SK-N-SH treated with all-trans-retinoic acid at 6 μM for 48 hours (cell line): ENCODE measurements around the gene ORAI2.

Experiments used
- ATAC-seq: fragments of 200-7000 bp; cut with Tn5 transposase; 3 replicates; pipeline ENCODE4 v1.9.1; 2020; ENCODE audit warnings: mild to moderate bottlenecking, moderate library complexity
- ARNTL ChIP-seq: fragments of 450-650 bp; formaldehyde crosslinking; IDR thresholded peaks from 2 replicates; pipeline ENCODE4 v1.5.0; 2020; ENCODE audit warnings: low read depth, mild to moderate bottlenecking, moderate library complexity, borderline replicate concordance
- CSDC2 ChIP-seq: fragments of 250-450 bp; sonication (Bioruptor Pico); IDR thresholded peaks from 2 replicates; pipeline ENCODE4 v1.5.0; 2020; ENCODE audit warnings: mild to moderate bottlenecking, moderate library complexity
- ESRRG ChIP-seq: fragments of 250-450 bp; sonication (Bioruptor Pico); IDR thresholded peaks from 2 replicates; pipeline ENCODE4 v1.6.1; 2021; ENCODE audit warnings: mild to moderate bottlenecking
- GLIS3 ChIP-seq: fragments of 250-450 bp; sonication (Bioruptor Pico); IDR thresholded peaks from 2 replicates; pipeline ENCODE4 v1.5.0; 2020; ENCODE audit warnings: mild to moderate bottlenecking, moderate library complexity
- ISL1 ChIP-seq: fragments of 250-450 bp; sonication (Bioruptor Pico); IDR thresholded peaks from 2 replicates; pipeline ENCODE4 v2.1.2; 2022; ENCODE audit warnings: mild to moderate bottlenecking, moderate library complexity
- OSR1 ChIP-seq: fragments of 250-450 bp; sonication (Bioruptor Pico); IDR thresholded peaks from 2 replicates; pipeline ENCODE4 v1.8.0; 2022; ENCODE audit warnings: moderate library complexity, mild to moderate bottlenecking, inconsistent platforms
- PPARA ChIP-seq: fragments of 250-450 bp; sonication (Bioruptor Pico); IDR thresholded peaks from 2 replicates; pipeline ENCODE4 v1.5.0; 2020; ENCODE audit warnings: mild to moderate bottlenecking, borderline replicate concordance
- RARB ChIP-seq: fragments of 250-450 bp; sonication (Bioruptor Pico); IDR thresholded peaks from 2 replicates; pipeline ENCODE4 v1.8.0; 2021; ENCODE audit warnings: mild to moderate bottlenecking, moderate library complexity
- TCF4 ChIP-seq: fragments of 250-450 bp; sonication (Bioruptor Pico); IDR thresholded peaks from 2 replicates; pipeline ENCODE4 v1.8.0; 2021; ENCODE audit warnings: mild to moderate bottlenecking, moderate library complexity, borderline replicate concordance
- TOX ChIP-seq: fragments of 250-450 bp; sonication (Bioruptor Pico); IDR thresholded peaks from 2 replicates; pipeline ENCODE4 v1.8.0; 2021; ENCODE audit warnings: mild to moderate bottlenecking, moderate library complexity, borderline replicate concordance
- ZC3H10 ChIP-seq: fragments of 250-450 bp; sonication (Bioruptor Pico); IDR thresholded peaks from 2 replicates; pipeline ENCODE4 v1.5.1; 2021; ENCODE audit warnings: mild to moderate bottlenecking, moderate library complexity
- ZFP3 ChIP-seq: fragments of 250-450 bp; sonication (Bioruptor Pico); IDR thresholded peaks from 2 replicates; pipeline ENCODE4 v1.5.0; 2020; ENCODE audit warnings: mild to moderate bottlenecking, moderate library complexity
- ZFP30 ChIP-seq: fragments of 450-650 bp; formaldehyde crosslinking; IDR thresholded peaks from 2 replicates; pipeline ENCODE4 v1.5.0; 2022; ENCODE audit warnings: mild to moderate bottlenecking, moderate library complexity
- ZNF565 ChIP-seq: fragments of 450-650 bp; formaldehyde crosslinking; conservative IDR thresholded peaks from 2 replicates; pipeline ENCODE4 v1.5.0; 2020; ENCODE audit warnings: low read depth, mild to moderate bottlenecking, moderate library complexity
- ZNF70 ChIP-seq: fragments of 450-650 bp; formaldehyde crosslinking; IDR thresholded peaks from 2 replicates; pipeline ENCODE4 v1.5.0; 2020; ENCODE audit warnings: mild to moderate bottlenecking, moderate library complexity
- ZNF8 ChIP-seq: fragments of 450-650 bp; formaldehyde crosslinking; IDR thresholded peaks from 2 replicates; pipeline ENCODE4 v1.5.0; 2020; ENCODE audit warnings: mild to moderate bottlenecking, moderate library complexity
- TF ChIP-seq, protein P1 (sequence below): fragments of 250-450 bp; sonication (Bioruptor Pico); IDR thresholded peaks from 2 replicates; pipeline ENCODE4 v1.8.0; 2021; ENCODE audit warnings: low read depth, mild to moderate bottlenecking, moderate library complexity, borderline replicate concordance
- TF ChIP-seq, protein P2 (sequence below): fragments of 250-450 bp; sonication (Bioruptor Pico); IDR thresholded peaks from 2 replicates; pipeline ENCODE4 v1.8.0; 2020; ENCODE audit warnings: mild to moderate bottlenecking, moderate library complexity, borderline replicate concordance
- TF ChIP-seq, protein P3 (sequence below): fragments of 250-450 bp; sonication (Bioruptor Pico); IDR thresholded peaks from 2 replicates; pipeline ENCODE4 v1.5.1; 2020; ENCODE audit warnings: low read depth, mild to moderate bottlenecking, moderate library complexity
- TF ChIP-seq, protein P4 (sequence below): fragments of 250-450 bp; sonication (Bioruptor Pico); IDR thresholded peaks from 2 replicates; pipeline ENCODE4 v1.5.1; 2021; ENCODE audit warnings: mild to moderate bottlenecking, moderate library complexity
- TF ChIP-seq, protein P5 (sequence below): fragments of 250-450 bp; sonication (Bioruptor Pico); IDR thresholded peaks from 2 replicates; pipeline ENCODE4 v1.5.0; 2020; ENCODE audit warnings: mild to moderate bottlenecking, moderate library complexity

The ORAI2 gene

DNA sequence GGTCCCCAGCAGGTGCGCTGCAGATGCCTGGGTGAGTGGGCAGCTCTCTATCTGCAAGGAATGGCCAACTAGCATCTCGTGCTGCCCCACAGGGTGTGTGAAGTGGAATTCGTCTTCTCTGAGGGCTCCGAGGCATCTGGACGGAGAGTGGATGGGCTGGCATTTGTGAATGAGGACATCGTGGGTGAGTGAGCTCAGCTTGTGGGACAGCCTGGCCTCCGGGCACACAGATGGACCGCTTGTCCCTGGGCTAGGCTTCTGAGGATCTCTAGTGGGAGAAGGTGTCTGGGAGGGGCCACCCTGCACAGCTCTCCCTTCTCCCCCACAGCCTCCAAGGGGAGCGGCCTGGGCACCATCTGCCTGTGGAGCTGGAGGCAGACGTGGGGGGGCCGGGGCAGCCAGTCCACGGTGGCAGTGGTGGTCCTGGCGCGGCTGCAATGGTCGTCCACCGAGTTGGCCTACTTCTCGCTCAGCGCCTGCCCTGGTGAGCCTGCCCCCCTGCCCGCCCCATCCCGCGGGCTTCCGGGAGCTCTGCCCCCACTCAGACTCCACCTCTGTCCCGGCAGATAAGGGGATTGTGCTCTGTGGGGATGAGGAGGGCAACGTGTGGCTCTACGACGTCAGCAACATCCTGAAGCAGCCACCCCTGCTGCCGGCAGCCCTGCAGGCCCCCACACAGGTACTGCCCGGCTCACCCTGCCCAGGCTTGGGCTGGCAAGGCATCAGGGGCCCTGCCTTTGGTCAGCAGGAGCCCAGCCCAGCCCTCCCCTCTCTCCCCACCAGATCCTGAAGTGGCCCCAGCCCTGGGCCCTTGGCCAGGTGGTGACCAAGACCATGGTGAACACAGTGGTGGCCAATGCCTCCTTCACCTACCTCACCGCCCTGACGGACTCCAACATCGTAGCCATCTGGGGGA lies 39.0 kb downstream of the ORAI2 start:
- no peak for TF ChIP-seq ZNF565 (CRISPR knock-in tag)
- TF ChIP-seq, protein P1, sequence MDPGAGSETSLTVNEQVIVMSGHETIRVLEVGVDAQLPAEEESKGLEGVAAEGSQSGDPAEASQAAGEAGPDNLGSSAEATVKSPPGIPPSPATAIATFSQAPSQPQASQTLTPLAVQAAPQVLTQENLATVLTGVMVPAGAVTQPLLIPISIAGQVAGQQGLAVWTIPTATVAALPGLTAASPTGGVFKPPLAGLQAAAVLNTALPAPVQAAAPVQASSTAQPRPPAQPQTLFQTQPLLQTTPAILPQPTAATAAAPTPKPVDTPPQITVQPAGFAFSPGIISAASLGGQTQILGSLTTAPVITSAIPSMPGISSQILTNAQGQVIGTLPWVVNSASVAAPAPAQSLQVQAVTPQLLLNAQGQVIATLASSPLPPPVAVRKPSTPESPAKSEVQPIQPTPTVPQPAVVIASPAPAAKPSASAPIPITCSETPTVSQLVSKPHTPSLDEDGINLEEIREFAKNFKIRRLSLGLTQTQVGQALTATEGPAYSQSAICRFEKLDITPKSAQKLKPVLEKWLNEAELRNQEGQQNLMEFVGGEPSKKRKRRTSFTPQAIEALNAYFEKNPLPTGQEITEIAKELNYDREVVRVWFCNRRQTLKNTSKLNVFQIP (CRISPR knock-in tag) = no peak
- TF ChIP-seq, protein P2, sequence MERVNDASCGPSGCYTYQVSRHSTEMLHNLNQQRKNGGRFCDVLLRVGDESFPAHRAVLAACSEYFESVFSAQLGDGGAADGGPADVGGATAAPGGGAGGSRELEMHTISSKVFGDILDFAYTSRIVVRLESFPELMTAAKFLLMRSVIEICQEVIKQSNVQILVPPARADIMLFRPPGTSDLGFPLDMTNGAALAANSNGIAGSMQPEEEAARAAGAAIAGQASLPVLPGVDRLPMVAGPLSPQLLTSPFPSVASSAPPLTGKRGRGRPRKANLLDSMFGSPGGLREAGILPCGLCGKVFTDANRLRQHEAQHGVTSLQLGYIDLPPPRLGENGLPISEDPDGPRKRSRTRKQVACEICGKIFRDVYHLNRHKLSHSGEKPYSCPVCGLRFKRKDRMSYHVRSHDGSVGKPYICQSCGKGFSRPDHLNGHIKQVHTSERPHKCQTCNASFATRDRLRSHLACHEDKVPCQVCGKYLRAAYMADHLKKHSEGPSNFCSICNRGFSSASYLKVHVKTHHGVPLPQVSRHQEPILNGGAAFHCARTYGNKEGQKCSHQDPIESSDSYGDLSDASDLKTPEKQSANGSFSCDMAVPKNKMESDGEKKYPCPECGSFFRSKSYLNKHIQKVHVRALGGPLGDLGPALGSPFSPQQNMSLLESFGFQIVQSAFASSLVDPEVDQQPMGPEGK (CRISPR knock-in tag) = no peak
- TF ChIP-seq PPARA = no peak
- TF ChIP-seq, protein P3, sequence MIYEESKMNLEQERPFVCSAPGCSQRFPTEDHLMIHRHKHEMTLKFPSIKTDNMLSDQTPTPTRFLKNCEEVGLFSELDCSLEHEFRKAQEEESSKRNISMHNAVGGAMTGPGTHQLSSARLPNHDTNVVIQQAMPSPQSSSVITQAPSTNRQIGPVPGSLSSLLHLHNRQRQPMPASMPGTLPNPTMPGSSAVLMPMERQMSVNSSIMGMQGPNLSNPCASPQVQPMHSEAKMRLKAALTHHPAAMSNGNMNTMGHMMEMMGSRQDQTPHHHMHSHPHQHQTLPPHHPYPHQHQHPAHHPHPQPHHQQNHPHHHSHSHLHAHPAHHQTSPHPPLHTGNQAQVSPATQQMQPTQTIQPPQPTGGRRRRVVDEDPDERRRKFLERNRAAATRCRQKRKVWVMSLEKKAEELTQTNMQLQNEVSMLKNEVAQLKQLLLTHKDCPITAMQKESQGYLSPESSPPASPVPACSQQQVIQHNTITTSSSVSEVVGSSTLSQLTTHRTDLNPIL (CRISPR knock-in tag) = no peak
- TF ChIP-seq ZC3H10 (CRISPR knock-in tag) = no peak
- TF ChIP-seq ZFP30 = no peak
- no peak for TF ChIP-seq ISL1 (CRISPR knock-in tag)
- no peak for TF ChIP-seq OSR1 (CRISPR knock-in tag)
- no peak for TF ChIP-seq ZNF8 (CRISPR knock-in tag)
- no peak for TF ChIP-seq ESRRG
- no peak for TF ChIP-seq TOX
- TF ChIP-seq GLIS3 (CRISPR knock-in tag) = no peak
- no peak for TF ChIP-seq ZFP3 (CRISPR knock-in tag)
- no peak for TF ChIP-seq RARB (CRISPR knock-in tag)
- TF ChIP-seq ZNF70 (CRISPR knock-in tag) = no peak
- TF ChIP-seq TCF4 (CRISPR knock-in tag) = no peak
- TF ChIP-seq, protein P4, sequence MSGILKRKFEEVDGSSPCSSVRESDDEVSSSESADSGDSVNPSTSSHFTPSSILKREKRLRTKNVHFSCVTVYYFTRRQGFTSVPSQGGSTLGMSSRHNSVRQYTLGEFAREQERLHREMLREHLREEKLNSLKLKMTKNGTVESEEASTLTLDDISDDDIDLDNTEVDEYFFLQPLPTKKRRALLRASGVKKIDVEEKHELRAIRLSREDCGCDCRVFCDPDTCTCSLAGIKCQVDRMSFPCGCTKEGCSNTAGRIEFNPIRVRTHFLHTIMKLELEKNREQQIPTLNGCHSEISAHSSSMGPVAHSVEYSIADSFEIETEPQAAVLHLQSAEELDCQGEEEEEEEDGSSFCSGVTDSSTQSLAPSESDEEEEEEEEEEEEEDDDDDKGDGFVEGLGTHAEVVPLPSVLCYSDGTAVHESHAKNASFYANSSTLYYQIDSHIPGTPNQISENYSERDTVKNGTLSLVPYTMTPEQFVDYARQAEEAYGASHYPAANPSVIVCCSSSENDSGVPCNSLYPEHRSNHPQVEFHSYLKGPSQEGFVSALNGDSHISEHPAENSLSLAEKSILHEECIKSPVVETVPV (CRISPR knock-in tag) = no peak
- TF ChIP-seq ARNTL = no peak
- TF ChIP-seq, protein P5, sequence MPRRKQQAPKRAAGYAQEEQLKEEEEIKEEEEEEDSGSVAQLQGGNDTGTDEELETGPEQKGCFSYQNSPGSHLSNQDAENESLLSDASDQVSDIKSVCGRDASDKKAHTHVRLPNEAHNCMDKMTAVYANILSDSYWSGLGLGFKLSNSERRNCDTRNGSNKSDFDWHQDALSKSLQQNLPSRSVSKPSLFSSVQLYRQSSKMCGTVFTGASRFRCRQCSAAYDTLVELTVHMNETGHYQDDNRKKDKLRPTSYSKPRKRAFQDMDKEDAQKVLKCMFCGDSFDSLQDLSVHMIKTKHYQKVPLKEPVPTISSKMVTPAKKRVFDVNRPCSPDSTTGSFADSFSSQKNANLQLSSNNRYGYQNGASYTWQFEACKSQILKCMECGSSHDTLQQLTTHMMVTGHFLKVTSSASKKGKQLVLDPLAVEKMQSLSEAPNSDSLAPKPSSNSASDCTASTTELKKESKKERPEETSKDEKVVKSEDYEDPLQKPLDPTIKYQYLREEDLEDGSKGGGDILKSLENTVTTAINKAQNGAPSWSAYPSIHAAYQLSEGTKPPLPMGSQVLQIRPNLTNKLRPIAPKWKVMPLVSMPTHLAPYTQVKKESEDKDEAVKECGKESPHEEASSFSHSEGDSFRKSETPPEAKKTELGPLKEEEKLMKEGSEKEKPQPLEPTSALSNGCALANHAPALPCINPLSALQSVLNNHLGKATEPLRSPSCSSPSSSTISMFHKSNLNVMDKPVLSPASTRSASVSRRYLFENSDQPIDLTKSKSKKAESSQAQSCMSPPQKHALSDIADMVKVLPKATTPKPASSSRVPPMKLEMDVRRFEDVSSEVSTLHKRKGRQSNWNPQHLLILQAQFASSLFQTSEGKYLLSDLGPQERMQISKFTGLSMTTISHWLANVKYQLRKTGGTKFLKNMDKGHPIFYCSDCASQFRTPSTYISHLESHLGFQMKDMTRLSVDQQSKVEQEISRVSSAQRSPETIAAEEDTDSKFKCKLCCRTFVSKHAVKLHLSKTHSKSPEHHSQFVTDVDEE (CRISPR knock-in tag) = no peak
- TF ChIP-seq, all 23 proteins: peak for 0

DNA sequence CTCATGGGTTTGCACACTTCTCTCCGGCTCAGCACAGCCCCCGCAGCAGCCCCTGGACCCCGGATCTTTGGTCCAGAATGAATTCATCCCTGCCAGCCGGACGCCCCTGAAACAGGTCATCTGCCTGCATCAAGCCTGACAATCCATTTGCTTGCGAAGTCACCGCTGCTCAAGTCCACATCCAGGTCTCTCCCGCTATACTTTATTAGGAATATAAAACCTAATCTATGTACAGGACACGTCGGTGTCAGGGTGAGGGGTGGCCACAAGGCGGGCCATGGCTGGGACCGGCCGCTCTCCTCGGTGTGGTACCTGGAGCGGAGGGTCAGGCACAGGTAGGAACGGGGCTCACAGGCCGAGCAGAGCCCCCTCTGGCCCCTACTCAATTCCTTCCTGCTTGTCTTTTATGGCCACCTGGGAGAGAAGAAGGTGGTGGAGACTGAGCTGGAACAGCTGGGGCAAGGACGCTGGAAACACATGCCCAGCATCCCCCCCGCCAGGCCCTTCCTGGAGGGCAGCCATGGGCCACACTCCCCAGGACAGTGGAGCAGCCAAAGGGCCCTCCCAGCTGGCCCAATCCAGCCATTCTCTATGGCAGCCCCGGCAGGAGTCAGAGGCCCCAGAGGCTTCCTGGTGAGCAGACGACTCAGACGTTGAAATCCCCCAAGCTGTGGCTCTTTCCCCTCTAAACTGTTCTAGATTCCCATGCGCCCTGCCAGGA lies 40.1 kb downstream of the ORAI2 start:
- ATAC-seq = no peak
- no peak for TF ChIP-seq ZNF70 (CRISPR knock-in tag)
- TF ChIP-seq, protein P2 (CRISPR knock-in tag) = no peak
- TF ChIP-seq, protein P1 (CRISPR knock-in tag) = no peak
- no peak for TF ChIP-seq ZFP30
- TF ChIP-seq CSDC2 (CRISPR knock-in tag) = no peak
- no peak for TF ChIP-seq ARNTL
- TF ChIP-seq GLIS3 (CRISPR knock-in tag) = no peak
- TF ChIP-seq, protein P4 (CRISPR knock-in tag) = no peak
- TF ChIP-seq, protein P3 (CRISPR knock-in tag) = no peak
- TF ChIP-seq TCF4 (CRISPR knock-in tag) = no peak

More for the DNA sequence above, 39.0 kb downstream of the ORAI2 start:
- no peak for ATAC-seq
